ENCODE measurements around the gene LST1. TPM values are rescaled to one million over a fixed set of nuclear protein-coding genes. Genes with fewer than 3 reads are reported as not detected.

The LST1 gene
- total RNA-seq, 1 experiment from 2014 or later, result not detected

DNA sequence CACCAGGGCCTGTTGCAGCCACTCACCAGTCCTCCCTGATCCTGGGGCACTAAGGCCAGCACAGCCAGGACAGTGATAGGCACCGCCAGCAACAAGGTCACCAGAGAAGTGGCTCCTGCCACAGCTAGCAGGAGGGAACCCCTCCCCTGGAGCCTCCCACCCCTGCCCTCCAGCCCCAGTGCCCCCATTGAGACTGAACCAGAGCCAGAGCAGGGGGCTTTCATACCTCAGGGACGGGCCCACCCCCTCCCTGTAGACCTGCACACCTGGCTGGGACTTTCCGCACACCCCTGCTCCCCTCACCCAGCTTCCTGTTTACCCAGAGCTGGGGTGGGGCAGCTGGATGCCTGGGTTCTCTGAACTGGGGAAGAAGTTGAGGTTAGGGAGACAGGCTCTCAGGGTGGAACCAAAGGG, 3.8 kb upstream of the LST1 start, which contains the start of gene LTB:
Gene LTB (minus strand): TSS at position 195 of the 414 bp plus-strand sequence. CDS start 7 bp downstream, at position 188.
- ATAC-seq, result no peak
- POLR2A ChIA-PET, result interaction anchor here (0.6 kb wide), 1 partner anchor 27 kb away, joined by 4 read pairs; no protein-coding TSS in a partner anchor

DNA sequence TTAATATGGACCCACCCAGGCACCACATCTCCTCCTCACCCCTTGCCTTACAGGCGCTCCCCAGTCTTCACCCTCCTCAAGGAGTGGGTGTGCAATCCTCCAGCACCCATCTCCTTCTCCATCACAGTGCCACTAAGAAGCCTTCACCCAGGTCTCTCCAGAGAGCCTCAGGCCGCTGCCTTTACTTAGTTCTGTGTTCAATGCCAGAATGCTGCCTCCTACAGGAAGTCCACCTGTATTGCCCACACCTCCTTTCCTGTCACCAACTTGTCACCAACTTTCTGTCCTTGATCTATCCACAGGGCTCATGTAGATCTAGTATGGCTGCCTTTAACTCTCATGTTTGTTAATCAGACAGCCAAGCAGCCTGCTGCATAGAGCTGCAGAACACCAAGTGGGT, 586 bp upstream of the LST1 start:
- H3K4me3 ChIP-seq (ENCODE audit: low read depth in 2 of 2, low read length in 2 of 2), result no peak overlapping the region
- ChIA-PET POLR2A (no interaction called here), CTCF (interaction anchor here (0.6 kb wide), 1 partner anchor 11 kb away, joined by 3 read pairs; no protein-coding TSS in a partner anchor)
- no peaks in the 10 kb centered on the region for H3K27me3 ChIP-seq (ENCODE audit: control insufficient read depth, insufficient read depth, low read length)
- H3K9me3 ChIP-seq (ENCODE audit: control insufficient read depth, insufficient read depth, low read depth, low read length), result no peaks in the 10 kb centered on the region
- DNase-seq (ENCODE audit: low read depth, low spot score) (no peak), ATAC-seq (no peak)
- H3K36me3 ChIP-seq (ENCODE audit: control insufficient read depth, insufficient read depth, low read length), result no peaks in the 10 kb centered on the region
- peaks cover 3% of the 10 kb centered on the region; the same call in 1 of the 2 replicates for H3K4me1 ChIP-seq (ENCODE audit: control insufficient read depth, insufficient read depth, low read length)
- in situ Hi-C loops (cut with HindIII; ENCODE audit: low pct_unique_long_range_greater_than_20kb, low sequenced_read_pairs) (no loop called here), intact Hi-C loops (cut with micrococcal nuclease; ENCODE audit: unreplicated experiment) (no loop called here)
- H3K27ac ChIP-seq (ENCODE audit: low read length), result no peak overlapping the region
- no peak for TF ChIP-seq POLR2AphosphoS5 (IDR thresholded peaks at IDR 0.05; ENCODE audit: low read depth, low read length)
- TF ChIP-seq, protein P1, sequence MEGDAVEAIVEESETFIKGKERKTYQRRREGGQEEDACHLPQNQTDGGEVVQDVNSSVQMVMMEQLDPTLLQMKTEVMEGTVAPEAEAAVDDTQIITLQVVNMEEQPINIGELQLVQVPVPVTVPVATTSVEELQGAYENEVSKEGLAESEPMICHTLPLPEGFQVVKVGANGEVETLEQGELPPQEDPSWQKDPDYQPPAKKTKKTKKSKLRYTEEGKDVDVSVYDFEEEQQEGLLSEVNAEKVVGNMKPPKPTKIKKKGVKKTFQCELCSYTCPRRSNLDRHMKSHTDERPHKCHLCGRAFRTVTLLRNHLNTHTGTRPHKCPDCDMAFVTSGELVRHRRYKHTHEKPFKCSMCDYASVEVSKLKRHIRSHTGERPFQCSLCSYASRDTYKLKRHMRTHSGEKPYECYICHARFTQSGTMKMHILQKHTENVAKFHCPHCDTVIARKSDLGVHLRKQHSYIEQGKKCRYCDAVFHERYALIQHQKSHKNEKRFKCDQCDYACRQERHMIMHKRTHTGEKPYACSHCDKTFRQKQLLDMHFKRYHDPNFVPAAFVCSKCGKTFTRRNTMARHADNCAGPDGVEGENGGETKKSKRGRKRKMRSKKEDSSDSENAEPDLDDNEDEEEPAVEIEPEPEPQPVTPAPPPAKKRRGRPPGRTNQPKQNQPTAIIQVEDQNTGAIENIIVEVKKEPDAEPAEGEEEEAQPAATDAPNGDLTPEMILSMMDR (IDR thresholded peaks at IDR 0.05), result no peak; the same call in 1 of the 2 replicates
- no peak for TF ChIP-seq TCF7L2 (IDR thresholded peaks at IDR 0.05; ENCODE audit: low read depth, low read length)
- TF ChIP-seq SIN3A (IDR thresholded peaks at IDR 0.05; ENCODE audit: borderline replicate concordance, insufficient read depth, low read depth, low read length), result no peak
- TF ChIP-seq, protein P2, sequence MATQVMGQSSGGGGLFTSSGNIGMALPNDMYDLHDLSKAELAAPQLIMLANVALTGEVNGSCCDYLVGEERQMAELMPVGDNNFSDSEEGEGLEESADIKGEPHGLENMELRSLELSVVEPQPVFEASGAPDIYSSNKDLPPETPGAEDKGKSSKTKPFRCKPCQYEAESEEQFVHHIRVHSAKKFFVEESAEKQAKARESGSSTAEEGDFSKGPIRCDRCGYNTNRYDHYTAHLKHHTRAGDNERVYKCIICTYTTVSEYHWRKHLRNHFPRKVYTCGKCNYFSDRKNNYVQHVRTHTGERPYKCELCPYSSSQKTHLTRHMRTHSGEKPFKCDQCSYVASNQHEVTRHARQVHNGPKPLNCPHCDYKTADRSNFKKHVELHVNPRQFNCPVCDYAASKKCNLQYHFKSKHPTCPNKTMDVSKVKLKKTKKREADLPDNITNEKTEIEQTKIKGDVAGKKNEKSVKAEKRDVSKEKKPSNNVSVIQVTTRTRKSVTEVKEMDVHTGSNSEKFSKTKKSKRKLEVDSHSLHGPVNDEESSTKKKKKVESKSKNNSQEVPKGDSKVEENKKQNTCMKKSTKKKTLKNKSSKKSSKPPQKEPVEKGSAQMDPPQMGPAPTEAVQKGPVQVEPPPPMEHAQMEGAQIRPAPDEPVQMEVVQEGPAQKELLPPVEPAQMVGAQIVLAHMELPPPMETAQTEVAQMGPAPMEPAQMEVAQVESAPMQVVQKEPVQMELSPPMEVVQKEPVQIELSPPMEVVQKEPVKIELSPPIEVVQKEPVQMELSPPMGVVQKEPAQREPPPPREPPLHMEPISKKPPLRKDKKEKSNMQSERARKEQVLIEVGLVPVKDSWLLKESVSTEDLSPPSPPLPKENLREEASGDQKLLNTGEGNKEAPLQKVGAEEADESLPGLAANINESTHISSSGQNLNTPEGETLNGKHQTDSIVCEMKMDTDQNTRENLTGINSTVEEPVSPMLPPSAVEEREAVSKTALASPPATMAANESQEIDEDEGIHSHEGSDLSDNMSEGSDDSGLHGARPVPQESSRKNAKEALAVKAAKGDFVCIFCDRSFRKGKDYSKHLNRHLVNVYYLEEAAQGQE (IDR thresholded peaks at IDR 0.05; ENCODE audit: insufficient read depth in 1 of 2, low read depth in 2 of 2, low read length in 1 of 2), result no peak
- BruUV-seq (replicated peaks), result no TSS peak

More for the DNA sequence above, 3.8 kb upstream of the LST1 start, which contains the start of gene LTB:
- Histone ChIP-seq H3K27me3 (ENCODE audit: control insufficient read depth, insufficient read depth, low read length) (no peaks in the 10 kb centered on the region), H3K4me1 (ENCODE audit: control insufficient read depth, insufficient read depth, low read length) (peaks cover 22% of the 10 kb centered on the region), H3K27ac (ENCODE audit: low read length) (peak within 1 kb of the TSS; percentile 84), H3K4me3 (ENCODE audit: low read depth in 2 of 2, low read length in 2 of 2) (peak within 1 kb of the TSS; percentile 78 to 80), H3K9me3 (ENCODE audit: control insufficient read depth, insufficient read depth, low read depth, low read length) (no peaks in the 10 kb centered on the region), H3K36me3 (ENCODE audit: control insufficient read depth, insufficient read depth, low read length) (no peaks in the 10 kb centered on the region)
- in situ Hi-C loops (cut with HindIII; ENCODE audit: low pct_unique_long_range_greater_than_20kb, low sequenced_read_pairs) (no loop called here), intact Hi-C loops (cut with micrococcal nuclease; ENCODE audit: unreplicated experiment) (no loop called here)
- CTCF ChIA-PET, result interaction anchor here (3.0 kb wide), 1 partner anchor 15 kb away, joined by 22 read pairs; no protein-coding TSS in a partner anchor
- DNase-seq (ENCODE audit: low read depth, low spot score), result no peak
- no TSS peak for BruUV-seq (replicated peaks)
- TF ChIP-seq SIN3A (IDR thresholded peaks at IDR 0.05; ENCODE audit: borderline replicate concordance, insufficient read depth, low read depth, low read length) (no peak), POLR2AphosphoS5 (IDR thresholded peaks at IDR 0.05; ENCODE audit: low read depth, low read length) (no peak; the same call in 1 of the 2 replicates), TCF7L2 (IDR thresholded peaks at IDR 0.05; ENCODE audit: low read depth, low read length) (no peak)
- TF ChIP-seq, protein P1 (IDR thresholded peaks at IDR 0.05), result no peak
- TF ChIP-seq, protein P2 (IDR thresholded peaks at IDR 0.05; ENCODE audit: insufficient read depth in 1 of 2, low read depth in 2 of 2, low read length in 1 of 2), result no peak
